AG20443 (cell line): Measurements from ENCODE around the gene HMCN2.

Experiments
- DNase-seq: peaks from one replicate; pipeline ENCODE4 v3.0.0; 2012; ENCODE audit warnings: low spot score, mixed read lengths

HMCN2 gene

DNA sequence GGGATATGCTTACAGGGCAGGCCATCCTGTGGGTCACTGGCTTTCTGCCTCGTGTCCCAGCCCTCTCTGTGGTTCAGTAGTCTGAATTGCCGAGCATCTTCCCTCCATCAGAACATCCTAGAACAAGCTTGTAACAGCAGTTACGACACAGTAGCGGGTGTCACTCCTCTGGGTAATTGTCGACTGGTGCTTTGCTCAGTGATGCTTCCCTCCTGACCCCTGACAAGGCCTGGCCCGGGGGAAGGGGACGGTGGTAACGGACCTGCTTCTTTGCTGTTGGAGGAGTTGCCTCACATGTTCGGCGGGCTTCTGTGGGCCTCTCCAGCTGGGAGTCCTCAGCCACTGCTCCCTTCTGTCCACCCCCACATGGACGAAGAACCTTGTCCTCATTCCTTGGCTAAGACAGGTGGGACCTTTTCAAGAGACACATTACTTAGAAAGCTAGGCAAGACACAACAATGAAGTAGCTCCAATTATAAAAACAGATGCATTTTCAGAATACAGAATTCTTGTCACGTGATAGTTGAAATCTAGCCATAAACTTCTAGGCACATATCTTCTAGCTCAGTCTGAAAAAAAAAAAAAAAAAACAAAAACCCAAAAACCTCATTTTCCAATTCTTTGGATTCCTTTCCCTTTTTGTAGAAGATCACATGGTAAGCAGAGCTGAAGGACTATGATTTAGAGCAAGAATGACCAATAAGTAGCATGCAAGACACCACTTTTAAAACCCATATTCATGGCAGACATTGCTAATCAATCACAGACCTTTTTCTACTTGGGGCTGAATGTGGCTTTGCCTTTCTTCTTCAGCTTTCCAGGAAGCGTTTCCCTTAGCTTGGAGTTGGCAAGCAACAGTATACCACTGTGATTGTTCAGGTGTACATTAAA lies 25.0 kb downstream of the HMCN2 start:
- DNase-seq = peak; percentile 48

DNA sequence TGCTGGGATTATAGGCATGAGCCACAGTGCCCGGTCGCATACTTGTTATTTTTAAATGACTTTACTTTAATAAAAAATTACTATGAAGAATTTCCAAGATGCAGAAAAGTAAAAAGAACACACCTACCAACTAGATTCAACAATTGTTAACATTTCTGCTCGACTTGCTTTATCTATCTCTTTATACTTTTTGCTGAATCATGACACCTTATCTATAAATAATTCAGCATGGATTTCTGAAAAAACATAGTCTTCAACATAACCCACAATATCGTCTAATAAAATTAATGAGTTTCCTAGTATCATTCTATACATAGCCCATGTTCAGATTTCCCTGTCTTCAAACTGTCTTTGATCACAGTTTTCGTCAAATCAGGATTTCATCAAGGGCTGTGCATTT lies 25.9 kb downstream of the HMCN2 start:
- no peak for DNase-seq

DNA sequence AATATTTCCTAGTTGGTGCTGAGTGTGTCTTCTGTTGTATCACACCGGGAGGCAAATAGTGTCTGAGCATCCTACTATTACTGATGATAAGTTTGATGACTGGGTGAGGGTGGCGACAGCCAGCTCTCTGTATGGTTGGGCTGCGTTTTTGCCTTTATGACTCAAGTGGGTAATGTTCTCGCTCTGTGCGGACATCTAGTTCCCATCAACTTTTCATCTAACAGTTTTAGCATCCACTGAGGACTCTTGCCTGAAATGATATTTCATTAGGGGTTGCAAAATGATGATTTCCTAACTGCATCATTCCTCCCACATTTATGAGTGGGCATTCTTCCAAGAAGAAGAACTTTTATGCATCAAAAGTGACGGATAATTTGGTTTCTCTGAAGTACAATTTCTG lies 26.5 kb downstream of the HMCN2 start:
- DNase-seq = no peak

DNA sequence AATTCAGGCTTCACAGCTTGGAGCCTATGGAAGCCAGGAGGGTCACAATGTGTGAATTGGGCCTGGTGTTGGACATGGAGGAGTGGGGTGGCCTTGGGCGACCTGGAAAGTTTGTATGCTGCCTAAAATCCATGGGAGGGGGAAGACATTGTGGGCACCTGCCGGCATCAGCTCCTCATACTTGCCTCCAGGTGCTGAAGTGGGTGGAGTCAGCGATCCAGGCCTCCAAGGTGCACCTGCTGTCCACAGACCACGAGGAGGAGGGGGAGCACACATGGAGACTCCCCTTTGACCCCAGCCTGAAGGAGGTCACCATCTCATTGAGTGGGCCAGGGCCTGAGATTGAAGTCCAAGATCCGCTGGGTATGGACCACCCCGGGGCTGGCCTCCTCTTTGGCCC lies 29.1 kb downstream of the HMCN2 start:
- DNase-seq = no peak

DNA sequence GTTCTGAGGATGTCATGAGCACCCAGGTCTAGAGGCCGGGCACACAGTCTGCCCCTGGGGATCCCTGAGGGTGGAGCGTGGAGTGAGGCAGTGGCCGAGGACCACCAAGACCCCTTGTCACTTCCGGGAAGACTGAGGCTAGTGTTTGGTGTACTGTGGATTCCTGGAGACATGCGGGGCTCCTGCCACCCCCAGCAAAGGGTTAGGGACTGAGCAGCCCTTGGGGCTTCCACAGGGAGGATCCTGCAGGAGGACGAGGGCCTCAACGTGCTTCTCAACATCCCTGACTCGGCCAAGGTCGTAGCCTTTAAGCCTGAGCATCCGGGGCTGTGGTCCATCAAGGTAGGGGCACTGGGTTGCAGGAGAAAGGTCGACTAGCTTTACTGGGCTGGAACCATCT lies 29.9 kb downstream of the HMCN2 start:
- no peak for DNase-seq

DNA sequence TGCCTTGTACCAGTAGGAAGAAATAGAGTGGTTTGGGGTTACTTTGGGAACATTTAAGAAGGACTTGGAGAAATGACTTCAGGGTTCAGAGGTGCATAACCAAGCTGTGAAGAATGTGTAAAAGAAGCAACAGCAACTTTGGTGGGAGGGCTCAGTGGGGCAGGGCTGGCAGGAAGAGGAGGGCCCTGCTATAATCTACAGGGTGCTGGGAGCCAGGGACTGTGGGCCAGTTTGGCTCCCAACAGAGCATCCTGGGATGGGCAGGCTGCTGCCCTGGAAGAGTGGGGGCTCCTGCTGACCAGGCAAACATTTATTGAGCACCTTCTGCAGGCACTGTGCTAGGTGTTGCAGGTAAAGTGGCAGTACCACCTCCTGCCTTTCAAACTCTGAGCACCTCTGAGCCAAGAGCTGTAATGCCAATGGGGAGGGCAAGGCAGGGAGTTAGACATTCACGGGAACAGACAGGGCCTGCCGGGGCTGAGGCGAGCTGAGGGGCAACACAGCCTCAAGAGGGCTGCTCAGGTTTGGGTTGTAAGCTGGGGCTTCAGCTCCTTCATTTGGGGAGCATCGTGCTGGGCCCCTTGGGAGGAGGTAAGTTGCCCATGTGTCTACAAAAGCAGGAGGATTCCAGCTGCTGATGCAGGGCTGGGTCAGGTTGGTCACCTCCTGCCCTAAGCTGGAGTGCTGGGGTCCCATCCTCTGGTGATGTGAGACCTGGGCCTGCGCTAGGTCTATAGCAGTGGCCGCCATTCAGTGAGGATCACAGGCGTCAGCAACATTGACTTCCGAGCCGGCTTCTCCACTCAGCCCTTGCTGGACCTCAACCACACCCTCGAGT lies 30.6 kb downstream of the HMCN2 start:
- no peak for DNase-seq

DNA sequence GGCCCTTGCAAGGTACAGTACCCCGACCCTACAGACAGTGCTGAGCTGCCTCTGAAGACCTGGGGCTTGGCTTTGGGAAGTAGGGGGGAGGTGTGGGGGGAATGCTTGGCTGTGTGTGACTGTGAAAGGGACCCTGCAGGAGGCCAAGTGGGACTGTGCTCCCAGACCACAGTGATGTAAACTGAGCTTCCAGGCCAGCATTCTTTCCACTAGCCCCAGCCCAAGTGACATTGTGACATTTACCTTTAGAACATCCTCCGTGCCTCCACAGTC lies 31.2 kb downstream of the HMCN2 start:
- DNase-seq = no peak

DNA sequence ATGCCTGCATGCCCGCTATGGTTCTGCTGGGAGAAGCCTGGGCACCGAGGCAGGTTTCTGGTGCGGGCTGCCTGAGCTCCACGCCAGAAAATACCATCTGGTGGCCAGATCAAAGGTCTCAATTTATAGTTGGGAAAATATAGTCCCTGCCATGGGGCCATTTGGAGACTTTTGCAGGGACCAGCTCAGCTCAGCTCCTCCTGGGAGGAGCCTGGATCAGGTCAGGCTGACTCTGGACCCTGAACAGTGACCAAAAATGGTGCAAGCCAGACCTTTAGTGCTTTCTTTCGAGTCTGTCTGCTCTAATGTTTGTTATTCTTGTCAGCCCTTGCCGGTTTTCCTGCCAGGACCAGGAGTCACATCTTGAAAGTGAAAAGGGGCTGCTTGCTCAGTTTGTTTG lies 31.8 kb downstream of the HMCN2 start:
- DNase-seq = no peak

DNA sequence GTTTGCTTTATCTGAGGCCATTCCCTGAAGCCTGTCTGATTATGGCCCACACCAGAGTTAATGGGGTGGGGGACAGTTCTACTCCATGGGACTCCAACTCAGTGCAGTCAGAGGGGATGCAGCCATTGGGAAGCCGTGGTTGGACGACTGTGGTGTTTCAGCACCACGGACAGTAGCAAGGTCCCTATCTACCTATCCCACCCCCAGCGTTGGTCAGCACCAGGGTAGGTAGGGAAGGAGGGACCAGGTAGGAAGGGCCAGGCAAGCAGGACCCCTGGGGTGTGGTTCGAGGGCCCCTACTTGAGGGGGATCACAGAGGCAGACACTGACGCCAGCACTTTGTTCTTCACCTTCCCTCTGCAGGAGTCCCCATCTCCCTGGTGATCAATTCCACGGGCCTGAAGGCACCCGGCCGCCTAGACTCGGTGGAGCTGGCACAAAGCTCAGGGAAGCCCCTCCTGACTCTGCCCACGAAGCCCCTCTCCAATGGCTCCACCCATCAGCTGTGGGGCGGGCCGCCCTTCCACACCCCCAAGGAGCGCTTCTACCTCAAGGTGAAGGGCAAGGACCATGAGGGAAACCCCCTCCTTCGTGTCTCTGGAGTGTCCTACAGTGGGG lies 33.2 kb downstream of the HMCN2 start:
- DNase-seq = no peak

DNA sequence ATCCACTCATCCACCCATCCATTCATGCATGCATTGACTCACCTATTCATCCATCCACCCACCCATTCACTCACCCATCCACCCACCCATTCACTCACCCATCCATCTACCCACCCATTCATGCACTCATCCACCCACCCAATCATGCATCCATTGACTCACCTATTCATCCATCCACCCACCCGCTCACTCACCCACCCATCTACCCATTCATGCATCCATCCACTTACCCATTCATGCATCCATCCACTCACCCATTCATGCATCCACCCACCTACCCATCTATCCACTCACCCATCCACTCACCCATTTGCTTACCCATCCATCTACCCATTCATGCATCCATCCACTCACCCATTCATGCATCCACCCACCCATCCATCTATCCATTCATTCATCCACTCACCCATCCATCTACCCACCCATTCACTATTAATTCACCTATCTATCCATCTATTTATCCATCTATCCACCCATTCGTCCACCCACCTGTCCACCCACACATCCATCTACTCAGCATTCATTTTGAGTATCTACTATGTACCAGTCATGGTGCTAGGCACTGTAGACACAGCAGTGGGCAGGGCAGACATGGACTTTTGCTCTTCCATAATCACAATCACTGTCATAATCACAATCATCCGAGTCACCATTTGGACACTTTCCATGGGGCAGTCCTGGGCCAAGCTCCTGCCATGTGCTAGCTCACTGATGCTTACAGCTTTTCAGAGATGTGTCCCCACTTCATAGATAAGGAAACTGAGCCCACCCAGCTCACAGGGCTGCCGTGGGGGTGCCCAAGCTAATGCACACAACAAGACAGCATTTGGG lies 34.4 kb downstream of the HMCN2 start:
- no peak for DNase-seq

DNA sequence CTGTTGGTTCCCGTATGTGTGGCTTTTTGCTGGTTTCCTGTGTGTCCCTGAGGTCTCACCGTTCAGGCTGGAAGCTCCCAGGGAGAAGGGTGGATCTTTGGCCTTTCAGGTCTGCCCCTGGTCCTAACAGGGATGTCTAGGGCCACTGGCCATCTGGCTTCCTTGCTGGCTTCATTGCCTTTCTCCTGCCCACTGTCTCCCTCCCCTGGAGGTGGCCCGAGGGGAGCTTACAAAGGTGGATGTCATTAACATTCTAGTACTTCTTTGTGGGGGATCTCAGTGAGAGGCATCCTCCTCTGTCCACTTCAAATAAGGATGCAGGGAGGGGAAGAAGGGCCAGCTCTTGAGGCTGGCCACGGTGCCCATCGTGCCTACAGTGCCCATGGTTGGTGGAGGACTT lies 35.2 kb downstream of the HMCN2 start:
- DNase-seq = no peak

DNA sequence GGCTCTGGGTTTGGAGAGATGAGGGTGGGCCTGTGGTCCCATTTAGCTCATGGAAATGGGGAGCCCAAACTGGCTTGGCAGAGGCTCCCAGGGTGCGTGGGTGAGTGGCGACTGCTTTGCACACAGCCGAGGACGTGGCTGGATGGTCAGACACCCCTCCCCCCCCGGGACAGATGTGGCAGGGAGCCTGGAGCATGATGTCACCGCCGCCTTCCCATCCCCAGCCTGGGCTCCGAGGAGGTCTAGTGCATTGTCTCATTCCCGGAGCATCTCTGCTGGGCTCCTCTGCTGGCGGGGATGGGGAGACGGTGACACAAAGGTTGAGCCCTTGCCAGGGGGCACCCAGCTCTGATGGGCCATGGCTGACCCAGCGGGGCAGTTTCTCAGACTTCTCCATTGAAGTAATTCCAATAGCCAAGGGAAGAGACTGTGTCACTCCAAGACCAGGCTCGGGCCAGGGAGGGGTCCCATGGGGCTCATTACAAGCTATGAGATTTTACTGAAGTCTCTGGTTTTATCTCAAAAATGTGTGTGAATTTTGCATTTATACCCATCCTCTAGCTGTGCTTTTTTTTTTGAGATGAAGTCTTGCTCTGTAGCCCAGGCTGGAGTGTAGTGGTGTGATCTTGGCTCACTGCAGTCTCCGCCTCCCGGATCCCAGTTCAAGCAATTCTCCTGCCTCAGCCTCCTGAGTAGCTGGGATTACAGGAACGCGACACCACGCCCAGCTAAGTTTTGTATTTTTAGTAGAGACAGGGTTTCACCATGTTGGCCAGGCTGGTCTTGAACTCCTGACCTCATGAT lies 36.1 kb downstream of the HMCN2 start:
- peak; percentile 92 for DNase-seq

DNA sequence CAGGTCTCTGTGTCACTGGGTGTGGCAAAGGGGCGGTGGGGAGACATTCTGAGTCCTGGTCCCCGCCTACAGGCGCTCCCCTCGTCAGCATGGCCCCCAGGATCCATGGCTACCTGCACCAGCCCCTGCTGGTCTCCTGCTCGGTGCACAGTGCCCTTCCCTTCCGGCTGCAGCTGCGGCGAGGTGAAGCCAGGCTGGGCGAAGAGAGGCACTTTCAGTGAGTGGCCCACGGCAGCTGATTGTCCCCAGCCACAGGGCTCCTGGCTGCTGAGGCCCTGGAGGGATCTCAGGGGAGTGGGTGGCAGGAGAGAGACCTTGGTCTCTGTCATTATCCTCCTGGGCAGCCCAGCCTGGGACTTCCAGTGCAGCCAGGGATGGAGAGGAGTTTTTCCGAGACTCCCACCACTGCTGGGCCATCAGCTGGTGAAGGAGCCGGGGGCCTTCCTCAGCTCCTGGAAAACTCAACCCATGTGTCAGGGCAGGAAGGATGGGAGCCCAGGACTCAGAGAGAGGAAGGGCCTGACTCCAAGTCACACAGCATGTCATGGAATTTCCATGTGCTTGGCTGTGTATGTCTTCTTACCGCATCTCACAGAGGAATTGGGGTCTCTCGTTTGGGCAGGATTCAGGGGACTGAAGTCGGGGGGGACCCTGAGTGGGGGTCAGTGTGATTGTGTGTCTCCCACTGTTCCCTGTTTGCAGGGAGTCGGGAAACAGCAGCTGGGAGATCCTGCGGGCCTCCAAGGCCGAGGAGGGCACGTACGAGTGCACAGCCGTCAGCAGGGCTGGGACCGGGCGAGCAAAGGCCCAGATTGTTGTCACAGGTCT lies 37.4 kb downstream of the HMCN2 start:
- DNase-seq = no peak

DNA sequence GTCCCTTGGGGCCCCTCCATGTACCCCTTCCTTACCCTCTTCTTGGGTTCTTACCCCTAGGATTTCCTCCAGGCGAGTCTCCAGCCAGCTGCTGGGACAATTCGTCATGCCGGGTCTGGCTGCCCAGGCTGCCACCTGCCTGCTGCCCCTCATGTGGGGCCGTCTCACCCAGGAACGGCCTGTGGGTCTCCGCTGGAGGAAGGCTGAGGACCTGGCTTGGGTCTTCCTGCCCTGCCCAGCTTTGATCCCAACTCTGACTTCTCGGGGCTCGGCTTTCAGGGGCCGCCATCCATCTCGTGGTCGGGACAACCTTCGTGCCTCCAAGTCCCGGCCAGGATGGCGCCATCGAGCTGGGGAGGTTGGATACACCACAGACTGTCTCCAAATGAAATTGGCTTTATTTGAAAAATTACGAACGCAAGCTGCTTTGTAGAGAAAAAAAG lies 38.1 kb downstream of the HMCN2 start:
- no peak for DNase-seq

DNA sequence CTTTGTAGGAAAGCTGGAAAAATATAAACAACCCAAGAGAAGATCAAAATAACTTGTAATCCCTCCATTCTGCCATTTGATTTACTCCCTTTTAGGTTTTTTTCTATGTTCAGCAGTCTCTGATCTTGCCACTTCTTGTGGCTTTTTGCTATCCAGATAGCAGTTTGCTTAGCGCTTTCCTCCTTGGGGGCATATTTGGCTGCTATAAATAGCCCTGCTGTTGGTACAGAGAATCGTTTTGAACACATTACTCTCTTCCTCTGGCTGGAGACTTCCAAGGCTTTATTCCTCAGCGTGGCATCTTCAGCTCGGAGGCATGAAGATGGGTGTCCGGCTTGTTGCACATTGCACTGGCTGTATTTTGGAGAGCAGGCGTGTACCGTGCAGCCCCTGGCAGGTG lies 38.6 kb downstream of the HMCN2 start:
- no peak for DNase-seq

DNA sequence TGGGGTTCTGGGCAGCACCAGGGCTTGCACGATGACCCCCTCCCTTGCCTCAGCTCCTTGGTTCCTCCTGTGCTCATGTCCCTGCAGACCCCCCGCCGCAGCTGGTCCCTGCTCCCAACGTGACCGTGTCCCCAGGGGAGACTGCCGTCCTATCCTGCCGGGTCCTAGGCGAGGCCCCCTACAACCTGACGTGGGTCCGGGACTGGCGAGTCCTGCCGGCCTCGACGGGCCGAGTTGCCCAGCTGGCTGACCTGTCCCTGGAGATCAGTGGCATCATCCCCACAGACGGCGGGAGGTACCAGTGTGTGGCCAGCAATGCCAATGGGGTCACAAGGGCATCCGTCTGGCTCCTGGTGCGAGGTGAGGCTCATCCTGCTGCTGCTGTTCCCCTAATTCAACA lies 39.1 kb downstream of the HMCN2 start:
- no peak for DNase-seq

DNA sequence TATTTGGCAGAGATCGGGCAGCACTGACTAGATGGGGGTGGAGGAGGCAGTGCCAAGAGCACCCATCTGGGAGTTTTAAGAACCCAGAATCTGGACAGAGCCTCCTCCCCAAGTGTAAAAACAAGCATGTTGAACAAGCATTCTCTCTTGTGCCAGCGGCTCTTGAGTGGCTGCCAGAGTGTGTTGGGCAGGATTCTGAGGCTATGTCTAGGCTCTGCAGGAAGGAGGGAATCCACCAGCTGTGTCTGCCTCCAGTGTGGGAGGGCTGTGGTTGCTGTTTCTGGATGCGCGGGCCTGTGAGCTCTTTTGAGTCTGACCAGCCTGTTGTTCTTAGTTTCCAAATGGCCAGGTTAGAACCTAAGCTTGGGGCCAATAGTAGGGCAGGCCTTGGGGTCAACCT lies 39.8 kb downstream of the HMCN2 start:
- peak; percentile 45 for DNase-seq

DNA sequence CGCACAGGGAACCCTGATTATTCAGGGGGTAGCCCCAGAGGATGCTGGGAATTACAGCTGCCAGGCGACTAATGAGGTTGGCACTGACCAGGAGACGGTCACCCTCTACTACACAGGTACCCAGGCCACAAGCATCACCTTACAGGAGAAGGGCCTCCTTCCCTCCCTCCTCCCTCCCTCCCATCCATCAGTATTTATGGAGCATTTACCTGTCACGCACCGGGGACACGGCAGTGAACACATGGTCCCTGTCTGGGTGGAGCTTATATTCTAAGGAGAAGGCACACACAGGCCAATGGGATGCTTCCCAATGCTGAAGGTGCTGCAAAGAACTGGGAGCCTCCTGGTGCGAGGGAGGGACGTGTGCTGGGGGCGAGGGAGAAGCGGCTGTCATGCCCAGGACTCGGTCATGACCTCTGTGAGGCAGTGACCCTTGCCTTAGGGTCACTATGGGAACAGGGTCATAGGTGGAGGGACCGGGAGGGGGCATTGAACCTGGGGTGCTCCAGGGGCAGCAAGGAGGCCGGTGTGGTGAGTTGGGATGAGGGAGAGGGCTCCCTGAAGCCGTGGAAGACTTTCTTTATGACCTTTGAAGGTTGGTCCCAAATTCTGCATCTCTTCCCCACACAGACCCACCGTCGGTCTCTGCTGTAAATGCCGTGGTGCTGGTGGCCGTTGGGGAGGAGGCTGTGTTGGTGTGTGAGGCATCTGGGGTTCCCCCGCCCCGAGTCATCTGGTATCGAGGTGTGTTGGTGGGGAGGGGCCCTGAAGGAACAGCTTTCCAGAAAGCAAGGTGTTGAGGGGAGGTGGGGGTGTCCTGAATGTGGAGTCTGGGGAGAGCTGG lies 41.5 kb downstream of the HMCN2 start:
- no peak for DNase-seq

DNA sequence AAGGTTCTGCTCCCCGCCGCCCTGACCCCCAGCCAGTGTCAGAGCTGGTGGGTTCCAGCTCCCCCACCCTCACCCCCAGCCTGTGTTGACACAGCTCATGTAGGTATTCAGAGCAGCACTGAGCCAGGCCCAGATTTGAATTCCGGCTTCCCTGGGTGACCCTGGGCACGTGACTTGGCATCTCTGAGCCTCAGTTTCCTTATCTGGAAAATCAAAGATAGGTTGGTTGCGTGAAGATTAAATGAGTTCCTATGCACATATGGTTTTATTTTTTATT lies 42.0 kb downstream of the HMCN2 start:
- DNase-seq = no peak

DNA sequence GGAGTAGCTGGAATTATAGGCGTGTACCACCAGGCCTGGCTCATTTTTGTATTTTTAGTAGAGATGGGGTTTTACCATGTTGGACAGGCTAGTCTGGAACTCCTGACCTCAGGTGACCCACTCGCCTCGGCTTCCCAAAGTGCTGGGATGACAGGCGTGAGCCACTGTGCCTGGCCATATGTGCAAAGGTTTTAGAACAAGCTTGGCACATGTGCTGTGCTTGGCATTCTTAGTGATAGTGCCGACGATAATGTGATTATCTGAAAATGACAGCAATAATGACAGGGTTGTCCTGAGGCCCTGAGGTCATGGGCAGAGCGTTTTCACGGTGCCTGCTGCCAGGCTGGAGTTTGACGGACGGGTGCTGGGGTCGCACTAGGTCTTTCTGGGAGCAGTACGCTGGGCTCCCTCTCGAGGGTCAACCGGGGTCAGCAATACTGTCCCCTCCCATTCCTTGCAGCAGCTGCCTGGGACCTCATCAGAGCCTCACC lies 42.6 kb downstream of the HMCN2 start:
- DNase-seq = no peak
